Mesenchymal stem cell (in vitro differentiated cells and primary cell): ENCODE measurements around the gene ZNF814.
"Not testable (repeated sequence)": the region's sequence is repeated elsewhere in the genome, so short reads cannot be mapped to it uniquely, and the experiment has no call there.

Source experiments
- DNase-seq: peaks from one replicate; pipeline ENCODE4 v3.0.0-alpha.2; 2013
- H2AFZ ChIP-seq: one replicate; pipeline ENCODE4 v1.6.1; 2013; ENCODE audit warnings: low read depth, mild to moderate bottlenecking, control low read depth, inconsistent platforms, low read length, moderate library complexity
- H2AK5ac ChIP-seq: 2 replicates; pipeline ENCODE4 v1.6.1; 2013; ENCODE audit warnings: low read length, moderate library complexity, mild to moderate bottlenecking, inconsistent platforms; ENCODE audit not compliant: severe bottlenecking
- H2BK120ac ChIP-seq: one replicate; pipeline ENCODE4 v1.6.1; 2013; ENCODE audit warnings: low read depth, mild to moderate bottlenecking, inconsistent platforms, low read length, moderate library complexity
- H2BK12ac ChIP-seq, 2 experiments: one replicate each; pipeline ENCODE4 v1.6.1; 2013; ENCODE audit warnings: inconsistent platforms in 2 of 2, low read length in 2 of 2, mild to moderate bottlenecking in 2 of 2, moderate library complexity in 2 of 2, control low read depth in 1 of 2
- H2BK15ac ChIP-seq: one replicate; pipeline ENCODE4 v1.6.1; 2013; ENCODE audit warnings: mild to moderate bottlenecking, low read depth, inconsistent platforms; ENCODE audit not compliant: poor library complexity, severe bottlenecking
- H2BK5ac ChIP-seq: 2 replicates; pipeline ENCODE4 v1.6.1; 2013; ENCODE audit warnings: low read depth, mild to moderate bottlenecking, low read length, control low read depth, inconsistent platforms; ENCODE audit not compliant: poor library complexity, severe bottlenecking
- H3K14ac ChIP-seq, 2 experiments: one replicate each; pipeline ENCODE4 v1.6.1; 2013; ENCODE audit warnings: inconsistent platforms in 2 of 2, low read length in 2 of 2, control low read depth in 1 of 2, mild to moderate bottlenecking in 1 of 2, moderate library complexity in 1 of 2
- H3K18ac ChIP-seq, 2 experiments: one replicate each; pipeline ENCODE4 v1.6.1; 2013; ENCODE audit warnings: inconsistent platforms in 2 of 2, low read length in 2 of 2, control low read depth in 1 of 2, low read depth in 1 of 2, mild to moderate bottlenecking in 1 of 2
- H3K23ac ChIP-seq, 2 experiments: one replicate each; pipeline ENCODE4 v1.6.1; 2013; ENCODE audit warnings: inconsistent platforms in 2 of 2, low read length in 2 of 2, mild to moderate bottlenecking in 2 of 2, moderate library complexity in 2 of 2, control low read depth in 1 of 2
- H3K27ac ChIP-seq: 2 replicates; pipeline ENCODE4 v1.5.1; 2013; ENCODE audit warnings: mild to moderate bottlenecking, moderate library complexity, low read length, control low read depth, inconsistent platforms; ENCODE audit not compliant: poor library complexity, severe bottlenecking
- H3K27me3 ChIP-seq, 2 experiments: 2 replicates each; pipeline versions ENCODE4 v1.6.1 to v1.7.0; 2013; ENCODE audit warnings: low read length in 2 of 2, mild to moderate bottlenecking in 2 of 2, moderate library complexity in 2 of 2, control low read depth in 1 of 2, inconsistent platforms in 1 of 2; ENCODE audit not compliant: control insufficient read depth in 1 of 2, insufficient read depth in 1 of 2
- H3K36me3 ChIP-seq, 2 experiments: 2 replicates each; pipeline versions ENCODE4 v1.6.1 to v1.7.0; 2013; ENCODE audit warnings: low read length in 2 of 2, control low read depth in 1 of 2, inconsistent platforms in 1 of 2, low read depth in 1 of 2, mild to moderate bottlenecking in 1 of 2; ENCODE audit not compliant: insufficient read depth in 2 of 2, control insufficient read depth in 1 of 2
- H3K4ac ChIP-seq, 2 experiments: one replicate each; pipeline ENCODE4 v1.6.1; 2013; ENCODE audit warnings: inconsistent platforms in 2 of 2, low read length in 2 of 2, mild to moderate bottlenecking in 2 of 2, moderate library complexity in 2 of 2, control low read depth in 1 of 2, low read depth in 1 of 2
- H3K4me1 ChIP-seq: 2 replicates; pipeline ENCODE4 v1.6.1; 2013; ENCODE audit warnings: low read depth, low read length, control low read depth; ENCODE audit not compliant: control insufficient read depth, insufficient read depth
- H3K4me2 ChIP-seq: 2 replicates; pipeline ENCODE4 v1.6.1; 2013; ENCODE audit warnings: low read length, mild to moderate bottlenecking, inconsistent platforms; ENCODE audit not compliant: poor library complexity, severe bottlenecking
- H3K4me3 ChIP-seq, 2 experiments: 2 replicates each; pipeline versions ENCODE4 v1.5.1 to v1.7.0; 2013; ENCODE audit warnings: low read length in 2 of 2, mild to moderate bottlenecking in 2 of 2, control low read depth in 1 of 2, low read depth in 1 of 2; ENCODE audit not compliant: insufficient read depth in 1 of 2
- H3K79me1 ChIP-seq: replicated peaks from 2 replicates; pipeline ENCODE4 v1.6.1; 2013; ENCODE audit warnings: mild to moderate bottlenecking, control low read depth, low read length, inconsistent platforms; ENCODE audit not compliant: poor library complexity, severe bottlenecking
- H3K9ac ChIP-seq: 2 replicates; pipeline ENCODE4 v1.7.0; 2013; ENCODE audit warnings: mild to moderate bottlenecking, low read length, moderate library complexity
- H3K9me3 ChIP-seq: 2 replicates; pipeline ENCODE4 v1.7.0; 2013; ENCODE audit warnings: mild to moderate bottlenecking, low read length; ENCODE audit not compliant: control insufficient read depth
- H4K8ac ChIP-seq: one replicate; pipeline ENCODE4 v1.6.1; 2013; ENCODE audit warnings: inconsistent platforms, mild to moderate bottlenecking, low read length, moderate library complexity
- H4K91ac ChIP-seq: one replicate; pipeline ENCODE4 v1.6.1; 2013; ENCODE audit warnings: mild to moderate bottlenecking, low read length, inconsistent platforms
- WGBS: methylation state at CpG from one replicate; pipeline ENCODE4 v1.1.7; 2013; ENCODE audit warnings: mixed read lengths; 5-methylcytosine and 5-hydroxymethylcytosine counted together

The ZNF814 gene

DNA sequence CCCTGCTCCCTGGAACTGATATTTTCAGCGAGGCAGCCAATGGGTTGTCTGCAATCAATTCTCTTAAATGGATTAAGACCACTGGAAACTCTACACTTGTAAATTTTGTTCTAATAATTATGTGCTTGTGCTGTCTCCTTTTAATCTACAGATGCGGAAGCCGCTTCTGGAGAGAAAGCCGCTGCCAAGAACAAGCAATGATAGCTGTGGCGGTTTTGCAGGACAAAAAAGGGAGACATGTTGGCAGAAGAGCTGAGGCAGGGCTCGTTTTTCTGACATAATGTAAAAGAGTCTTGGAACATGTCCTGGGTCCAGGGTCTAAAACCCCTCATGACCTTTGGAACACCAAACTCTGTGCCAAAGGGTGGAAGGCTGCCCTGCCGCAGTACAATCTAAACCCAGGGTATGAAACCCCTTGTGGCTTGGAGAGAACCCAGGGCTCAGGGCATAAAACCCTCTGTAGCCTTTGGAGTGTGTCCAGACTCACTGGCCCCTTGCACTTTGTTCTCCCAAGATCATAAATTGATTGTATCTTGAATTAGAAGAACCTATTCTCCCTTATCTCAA, 14.9 kb upstream of the ZNF814 start:
- WGBS: 84% methylated on average over 6 of the region's 7 CpGs
- DNase-seq: no peak

GRCh38 chr19:57900311-57900710, 11.5 kb upstream of the ZNF814 start:
- Histone ChIP-seq H3K23ac (no peak overlapping the region), H3K4me1 (no peaks in the 10 kb centered on the region)

More for the DNA sequence above, 14.9 kb upstream of the ZNF814 start:
- H3K4me2 ChIP-seq: no peak overlapping the region
- peaks cover 20 to 22% of the 10 kb centered on the region in 2 experiments for H3K36me3 ChIP-seq
- no peak overlapping the region for H3K9ac ChIP-seq
- H3K9me3 ChIP-seq: peaks cover 21% of the 10 kb centered on the region
- H3K4me1 ChIP-seq: no peaks in the 10 kb centered on the region
- H3K18ac ChIP-seq: no peak overlapping the region
- H4K91ac ChIP-seq: no peak overlapping the region
- no peak overlapping the region for H3K4me3 ChIP-seq
- no peak overlapping the region for H3K23ac ChIP-seq
- H3K27ac ChIP-seq: no peak overlapping the region
- no peak overlapping the region for H2BK12ac ChIP-seq
- H3K27me3 ChIP-seq: no peaks in the 10 kb centered on the region
- H2BK120ac ChIP-seq: no peak overlapping the region
- no peak overlapping the region for H2BK15ac ChIP-seq
- H4K8ac ChIP-seq: no peak overlapping the region
- H3K14ac ChIP-seq: no peak overlapping the region
- no peak overlapping the region for H2BK5ac ChIP-seq
- peaks cover 27% of the 10 kb centered on the region for H3K79me1 ChIP-seq
- H2AK5ac ChIP-seq: no peak overlapping the region
- no peak overlapping the region for H2AFZ ChIP-seq
- H3K4ac ChIP-seq: no peak overlapping the region

GRCh38 chr19:57890706-57891105, 1.9 kb upstream of the ZNF814 start:
- H2AK5ac ChIP-seq, H3K4me1 ChIP-seq, H3K23ac ChIP-seq, H2AFZ ChIP-seq, H3K18ac ChIP-seq, H3K79me1 ChIP-seq, H4K8ac ChIP-seq, H3K4ac ChIP-seq, H2BK12ac ChIP-seq, H3K9me3 ChIP-seq, H3K27me3 ChIP-seq, H4K91ac ChIP-seq, H3K9ac ChIP-seq, H2BK15ac ChIP-seq, H2BK120ac ChIP-seq, H3K36me3 ChIP-seq, H3K4me3 ChIP-seq, H2BK5ac ChIP-seq, H3K4me2 ChIP-seq, H3K14ac ChIP-seq: not testable (repeated sequence)
- peak overlapping the region; percentile 54 for H3K27ac ChIP-seq
- 43% methylated on average over 3 of the region's 3 CpGs for WGBS
- peak; percentile 92 for DNase-seq

More at GRCh38 chr19:57900311-57900710, 11.5 kb upstream of the ZNF814 start:
- Histone ChIP-seq H3K14ac (no peak overlapping the region), H2AFZ (no peak overlapping the region), H2BK12ac (no peak overlapping the region), H2BK15ac (no peak overlapping the region), H3K27me3 (no peaks in the 10 kb centered on the region), H2BK5ac (no peak overlapping the region), H4K8ac (no peak overlapping the region), H3K4me2 (no peak overlapping the region), H2BK120ac (no peak overlapping the region), H3K79me1 (peaks cover 23% of the 10 kb centered on the region), H3K18ac (no peak overlapping the region), H3K9ac (no peak overlapping the region), H2AK5ac (no peak overlapping the region), H3K9me3 (peaks cover 7% of the 10 kb centered on the region), H4K91ac (no peak overlapping the region), H3K27ac (no peak overlapping the region), H3K4ac (no peak overlapping the region), H3K36me3 (peaks cover 2 to 11% of the 10 kb centered on the region in 2 experiments), H3K4me3 (no peak overlapping the region)
- WGBS: 96% methylated on average over 5 of the region's 5 CpGs
- DNase-seq: no peak

GRCh38 chr19:57888107-57888559, 704 bp downstream of the ZNF814 start:
- Histone ChIP-seq H3K4me3 (peak overlapping the region; percentile 84 to 87), H4K8ac (peak overlapping the region; percentile 95), H2BK120ac (no peak overlapping the region), H2BK12ac (peak overlapping the region in 1 of 2 experiments; percentile 63), H2AFZ (peak overlapping the region; percentile 48), H3K79me1 (peaks cover 12% of the 10 kb centered on the region), H3K36me3 (peaks cover 8 to 9% of the 10 kb centered on the region in 2 experiments), H2BK15ac (no peak overlapping the region), H3K4ac (peak overlapping the region; percentile 73 to 82), H3K4me2 (peak overlapping the region; percentile 79), H3K27ac (peak overlapping the region; percentile 77), H3K9ac (peak overlapping the region; percentile 87), H2BK5ac (no peak overlapping the region), H3K23ac (no peak overlapping the region), H3K9me3 (peaks cover 4% of the 10 kb centered on the region), H3K27me3 (no peaks in the 10 kb centered on the region), H4K91ac (peak overlapping the region; percentile 92), H3K4me1 (peaks cover 12% of the 10 kb centered on the region), H3K14ac (peak overlapping the region in 1 of 2 experiments; percentile 50), H3K18ac (peak overlapping the region in 1 of 2 experiments; percentile 88), H2AK5ac (no peak overlapping the region)
- peak; percentile 27 for DNase-seq
- WGBS: 2% methylated on average over 5 of the region's 8 CpGs
